ENCODE results near the gene TOB1. TPM values are rescaled to one million over a fixed set of nuclear protein-coding genes. Genes with fewer than 3 reads are reported as not detected.

Gene TOB1
- total RNA-seq, 1 experiment from 2014 or later: 114 TPM

- TF ChIP-seq CTCF (IDR thresholded peaks at IDR 0.05; ENCODE audit: insufficient read depth in 1 of 2, low read depth in 1 of 2, low read length in 1 of 2, severe bottlenecking in 1 of 2, unreplicated experiment in 1 of 2): peak in 1 of 2 experiments; percentile 18
- H3K4me1 Mint-ChIP-seq (ENCODE audit: low read depth, unreplicated experiment): peaks cover 23% of the 10 kb centered on the region
- Histone ChIP-seq H3K4me3 (ENCODE audit: low read depth, low read length) (peak overlapping the region; percentile 96), H3K4me1 (peaks cover 15% of the 10 kb centered on the region), H3K27me3 (replicated peaks; ENCODE audit: control insufficient read depth, insufficient read depth, low read length) (no peaks in the 10 kb centered on the region), H3K9me3 (no peaks in the 10 kb centered on the region), H3K36me3 (ENCODE audit: control insufficient read depth, insufficient read depth, low read length) (peaks cover 7% of the 10 kb centered on the region)
- peak; percentile 73 to 79 for DNase-seq
- CTCF ChIA-PET: interaction anchor here (0.9 to 4.0 kb wide), 12 partner anchors 12 to 102 kb away, joined by 3 to 40 read pairs (median 8); no protein-coding TSS in a partner anchor
- BruUV-seq (replicated peaks): no TSS peak
- peak overlapping the region; percentile 79 for H3K4me3 Mint-ChIP-seq (ENCODE audit: unreplicated experiment)
- peaks cover 70% of the 10 kb centered on the region for H3K36me3 Mint-ChIP-seq (ENCODE audit: insufficient read depth, unreplicated experiment)
- POLR2A ChIA-PET: interaction anchor here (0.5 to 5.6 kb wide), 37 partner anchors 9 to 1451 kb away, joined by 3 to 296 read pairs (median 14); partner anchors contain the start of genes CACNA1G, LUC7L3 and PHB1
- no peaks in the 10 kb centered on the region for H3K9me3 Mint-ChIP-seq (ENCODE audit: unreplicated experiment)
- H3K27ac Mint-ChIP-seq (ENCODE audit: unreplicated experiment): peak overlapping the region; percentile 89
- no peaks in the 10 kb centered on the region for H3K27me3 Mint-ChIP-seq (ENCODE audit: insufficient read depth, unreplicated experiment)
- intact Hi-C loops (cut with micrococcal nuclease; ENCODE audit: unreplicated experiment): loop anchor here (5.0 kb wide), 2 partner anchors 287 to 302 kb away; partner anchors contain the start of genes NME1 and NME2
These were observed 890 bp downstream of the TOB1 start for GRCh38 chr17:50865060-50865867.

GRCh38 chr17:50864747-50865059 lies 1.5 kb downstream of the TOB1 start:
- H3K4me3 ChIP-seq (ENCODE audit: low read depth, low read length): peak overlapping the region; percentile 96
- Mint-ChIP-seq H3K4me1 (ENCODE audit: low read depth, unreplicated experiment) (peaks cover 23% of the 10 kb centered on the region), H3K9me3 (ENCODE audit: unreplicated experiment) (no peaks in the 10 kb centered on the region), H3K27me3 (ENCODE audit: insufficient read depth, unreplicated experiment) (no peaks in the 10 kb centered on the region), H3K4me3 (ENCODE audit: unreplicated experiment) (peak overlapping the region; percentile 79), H3K27ac (ENCODE audit: unreplicated experiment) (peak overlapping the region; percentile 89), H3K36me3 (ENCODE audit: insufficient read depth, unreplicated experiment) (peaks cover 70% of the 10 kb centered on the region)
- peaks cover 15% of the 10 kb centered on the region for H3K4me1 ChIP-seq
- DNase-seq: no peak
- ChIA-PET POLR2A (interaction anchor here (1.3 to 5.6 kb wide), 11 partner anchors 12 to 91 kb away, joined by 3 to 296 read pairs (median 28); no protein-coding TSS in a partner anchor), CTCF (interaction anchor here (1.1 to 4.0 kb wide), 5 partner anchors 12 to 101 kb away, joined by 3 to 40 read pairs (median 4); no protein-coding TSS in a partner anchor)
- no peak for TF ChIP-seq CTCF (IDR thresholded peaks at IDR 0.05; ENCODE audit: insufficient read depth in 1 of 2, low read depth in 1 of 2, low read length in 1 of 2, severe bottlenecking in 1 of 2, unreplicated experiment in 1 of 2)
- H3K27me3 ChIP-seq (replicated peaks; ENCODE audit: control insufficient read depth, insufficient read depth, low read length): no peaks in the 10 kb centered on the region
- peaks cover 7% of the 10 kb centered on the region for H3K36me3 ChIP-seq (ENCODE audit: control insufficient read depth, insufficient read depth, low read length)
- H3K9me3 ChIP-seq: no peaks in the 10 kb centered on the region
- BruUV-seq (replicated peaks): TSS peak; percentile 27
- intact Hi-C loops (cut with micrococcal nuclease; ENCODE audit: unreplicated experiment): loop anchor here (5.0 kb wide), 2 partner anchors 288 to 303 kb away; partner anchors contain the start of genes NME1 and NME2

- H3K4me3 Mint-ChIP-seq (ENCODE audit: unreplicated experiment): peak overlapping the region; percentile 79
- H3K27me3 Mint-ChIP-seq (ENCODE audit: insufficient read depth, unreplicated experiment): no peaks in the 10 kb centered on the region
- H3K4me3 ChIP-seq (ENCODE audit: low read depth, low read length): peak overlapping the region; percentile 96
- intact Hi-C loops (cut with micrococcal nuclease; ENCODE audit: unreplicated experiment): loop anchor here (1.0 kb wide), 2 partner anchors 12 to 86 kb away; no protein-coding TSS in a partner anchor
- BruUV-seq (replicated peaks): no TSS peak
- H3K27me3 ChIP-seq (replicated peaks; ENCODE audit: control insufficient read depth, insufficient read depth, low read length): no peaks in the 10 kb centered on the region
- TF ChIP-seq CTCF (IDR thresholded peaks at IDR 0.05; ENCODE audit: insufficient read depth in 1 of 2, low read depth in 1 of 2, low read length in 1 of 2, severe bottlenecking in 1 of 2, unreplicated experiment in 1 of 2): no peak
- peaks cover 70% of the 10 kb centered on the region for H3K36me3 Mint-ChIP-seq (ENCODE audit: insufficient read depth, unreplicated experiment)
- peaks cover 7% of the 10 kb centered on the region for H3K36me3 ChIP-seq (ENCODE audit: control insufficient read depth, insufficient read depth, low read length)
- no peak overlapping the region for H3K27ac Mint-ChIP-seq (ENCODE audit: unreplicated experiment)
- ChIA-PET POLR2A (interaction anchor here (0.6 to 5.6 kb wide), 4 partner anchors 21 to 435 kb away, joined by 3 to 296 read pairs (median 8); no protein-coding TSS in a partner anchor), CTCF (interaction anchor here (0.6 to 2.2 kb wide), 20 partner anchors 11 to 135 kb away, joined by 3 to 35 read pairs (median 4); no protein-coding TSS in a partner anchor)
- H3K9me3 ChIP-seq: no peaks in the 10 kb centered on the region
- no peak for DNase-seq
- H3K9me3 Mint-ChIP-seq (ENCODE audit: unreplicated experiment): no peaks in the 10 kb centered on the region
- peaks cover 23% of the 10 kb centered on the region for H3K4me1 Mint-ChIP-seq (ENCODE audit: low read depth, unreplicated experiment)
- H3K4me1 ChIP-seq: peaks cover 15% of the 10 kb centered on the region
These were observed 2.2 kb downstream of the TOB1 start for GRCh38 chr17:50863931-50864330.

All from Caco-2 (cell line).